Measurements from ENCODE around the gene PIGB. TPM values are rescaled to one million over a fixed set of nuclear protein-coding genes. Genes with fewer than 3 reads are reported as not detected.

The PIGB gene
- total and polyA plus RNA-seq, 2 experiments from 2014 or later: 3.8 to 6.3 TPM

GRCh38 chr15:55320963-55321362, 1.9 kb downstream of the PIGB start:
- no peak for TF ChIP-seq CTCF (IDR thresholded peaks at IDR 0.05; ENCODE audit: low read depth, low read length)
- Histone ChIP-seq H3K9me3 (ENCODE audit: low read depth) (no peaks in the 10 kb centered on the region), H3K27me3 (no peaks in the 10 kb centered on the region), H3K4me3 (no peak overlapping the region), H3K27ac (no peak overlapping the region), H3K36me3 (no peaks in the 10 kb centered on the region), H3K4me1 (ENCODE audit: low read depth) (no peaks in the 10 kb centered on the region)
- no peak for DNase-seq (ENCODE audit: low read depth in 1 of 2, low spot score in 1 of 2)

GRCh38 chr15:55322467-55322866, 3.4 kb downstream of the PIGB start:
- H3K4me1 ChIP-seq (ENCODE audit: low read depth): no peaks in the 10 kb centered on the region
- no peaks in the 10 kb centered on the region for H3K27me3 ChIP-seq
- no peak overlapping the region for H3K27ac ChIP-seq
- no peak overlapping the region for H3K4me3 ChIP-seq
- H3K9me3 ChIP-seq (ENCODE audit: low read depth): no peaks in the 10 kb centered on the region
- no peak for DNase-seq (ENCODE audit: low read depth in 1 of 2, low spot score in 1 of 2)
- TF ChIP-seq CTCF (IDR thresholded peaks at IDR 0.05; ENCODE audit: low read depth, low read length): no peak
- H3K36me3 ChIP-seq: no peaks in the 10 kb centered on the region

GRCh38 chr15:55327387-55327786, 8.4 kb downstream of the PIGB start:
- DNase-seq (ENCODE audit: low read depth in 1 of 2, low spot score in 1 of 2): no peak
- H3K4me3 ChIP-seq: no peak overlapping the region
- no peaks in the 10 kb centered on the region for H3K9me3 ChIP-seq (ENCODE audit: low read depth)
- TF ChIP-seq CTCF (IDR thresholded peaks at IDR 0.05; ENCODE audit: low read depth, low read length): no peak
- no peak overlapping the region for H3K27ac ChIP-seq
- H3K36me3 ChIP-seq: no peaks in the 10 kb centered on the region
- no peaks in the 10 kb centered on the region for H3K27me3 ChIP-seq
- no peaks in the 10 kb centered on the region for H3K4me1 ChIP-seq (ENCODE audit: low read depth)

- no peak for DNase-seq (ENCODE audit: low read depth in 1 of 2, low spot score in 1 of 2)
- no peaks in the 10 kb centered on the region for H3K36me3 ChIP-seq
- no peaks in the 10 kb centered on the region for H3K9me3 ChIP-seq (ENCODE audit: low read depth)
- TF ChIP-seq CTCF (IDR thresholded peaks at IDR 0.05; ENCODE audit: low read depth, low read length): no peak
- no peak overlapping the region for H3K27ac ChIP-seq
- H3K4me1 ChIP-seq (ENCODE audit: low read depth): no peaks in the 10 kb centered on the region
- no peak overlapping the region for H3K4me3 ChIP-seq
- no peaks in the 10 kb centered on the region for H3K27me3 ChIP-seq
Measured at GRCh38 chr15:55334371-55334770, 15.3 kb downstream of the PIGB start.

GRCh38 chr15:55334997-55335396, 16.0 kb downstream of the PIGB start:
- Histone ChIP-seq H3K27ac (no peak overlapping the region), H3K9me3 (ENCODE audit: low read depth) (no peaks in the 10 kb centered on the region), H3K36me3 (no peaks in the 10 kb centered on the region), H3K27me3 (no peaks in the 10 kb centered on the region), H3K4me1 (ENCODE audit: low read depth) (no peaks in the 10 kb centered on the region), H3K4me3 (no peak overlapping the region)
- peak in 1 of 2 donors; percentile 52 for DNase-seq (ENCODE audit: low read depth in 1 of 2, low spot score in 1 of 2)
- no peak for TF ChIP-seq CTCF (IDR thresholded peaks at IDR 0.05; ENCODE audit: low read depth, low read length)

GRCh38 chr15:55337160-55337559, 18.1 kb downstream of the PIGB start:
- no peak for DNase-seq (ENCODE audit: low read depth in 1 of 2, low spot score in 1 of 2)
- no peak overlapping the region for H3K4me3 ChIP-seq
- H3K4me1 ChIP-seq (ENCODE audit: low read depth): no peaks in the 10 kb centered on the region
- no peaks in the 10 kb centered on the region for H3K9me3 ChIP-seq (ENCODE audit: low read depth)
- no peaks in the 10 kb centered on the region for H3K36me3 ChIP-seq
- no peak overlapping the region for H3K27ac ChIP-seq
- no peaks in the 10 kb centered on the region for H3K27me3 ChIP-seq
- no peak for TF ChIP-seq CTCF (IDR thresholded peaks at IDR 0.05; ENCODE audit: low read depth, low read length)
